Activated CD8-positive, alpha-beta T cell treated with anti-CD3 and anti-CD28 coated beads for 36 hours (primary cell): ENCODE data around the gene UBE2D3. TPM values are rescaled to one million over a fixed set of nuclear protein-coding genes. Genes with fewer than 3 reads are reported as not detected.
"Not testable (repeated sequence)": the region's sequence is repeated elsewhere in the genome, so short reads cannot be mapped to it uniquely, and the experiment has no call there.

Source experiments
- ATAC-seq: fragments of 200-7000 bp; cut with Tn5 transposase; one replicate; pipeline ENCODE4 v1.10.0; 2021; ENCODE audit warnings: mild to moderate bottlenecking, moderate library complexity
- CTCF ChIA-PET: fragments of 350-600 bp; sonication (Branson Sonifier 250); formaldehyde crosslinking; loops from one replicate; lab custom pipeline; 2021; ENCODE audit warnings: antibody characterized with exemption; lab: Charles Lee
- POLR2A ChIA-PET: fragments of 350-600 bp; sonication (Branson Sonifier 250); formaldehyde crosslinking; loops from one replicate; lab custom pipeline; 2021; ENCODE audit warnings: antibody characterized with exemption; lab: Charles Lee
- DNase-seq: peaks from one replicate; pipeline ENCODE4 v3.0.0-alpha.2; 2020
- H3K27ac Mint-ChIP-seq: one replicate; pipeline ENCODE4 v1.8.0; 2021; ENCODE audit warnings: mild to moderate bottlenecking, mixed read lengths
- H3K27me3 Mint-ChIP-seq: one replicate; pipeline ENCODE4 v1.8.0; 2021; ENCODE audit warnings: mixed read lengths
- H3K36me3 Mint-ChIP-seq: one replicate; pipeline ENCODE4 v1.8.0; 2021; ENCODE audit warnings: low read depth, mixed read lengths
- H3K4me1 Mint-ChIP-seq: one replicate; pipeline ENCODE4 v1.8.0; 2021; ENCODE audit warnings: low read depth, mixed read lengths
- H3K4me3 Mint-ChIP-seq: one replicate; pipeline ENCODE4 v1.8.0; 2021; ENCODE audit warnings: mild to moderate bottlenecking, moderate library complexity, mixed read lengths
- H3K9me3 Mint-ChIP-seq: one replicate; pipeline ENCODE4 v1.8.0; 2021; ENCODE audit warnings: mixed read lengths
- CTCF ChIP-seq: fragments of 200-600 bp; IDR thresholded peaks from one replicate; pipeline ENCODE4 v1.8.0; 2022; ENCODE audit warnings: antibody characterized with exemption, mild to moderate bottlenecking
- intact Hi-C: fragments of 100-400 bp; cut with micrococcal nuclease; formaldehyde crosslinking; loops from one replicate; pipeline ENCODE4 v1.10.0; 2022
- total RNA-seq, 2 experiments: library from RNA; stranded (reverse); gene quantifications; one replicate each; pipeline ENCODE4 v1.2.3, GENCODE V29; 2021

The UBE2D3 gene
- total RNA-seq, 2 experiments from 2014 or later: 410 to 427 TPM

- H3K27ac Mint-ChIP-seq: peak overlapping the region; percentile 98
Observed at GRCh38 chr4:102868153-102868780, 40.9 kb upstream of the UBE2D3 start.

GRCh38 chr4:102867278-102868152 lies 40.2 kb upstream of the UBE2D3 start:
- CTCF ChIA-PET: interaction anchor here (1.0 to 1.3 kb wide), 3 partner anchors 31 to 276 kb away, joined by 3 to 4 read pairs (median 3); no protein-coding TSS in a partner anchor
- no peak for DNase-seq
- Mint-ChIP-seq H3K4me1 (peaks cover 50% of the 10 kb centered on the region), H3K27ac (peak overlapping the region; percentile 98), H3K4me3 (peak overlapping the region; percentile 88), H3K36me3 (peaks cover 50% of the 10 kb centered on the region), H3K9me3 (peaks cover 3% of the 10 kb centered on the region), H3K27me3 (no peaks in the 10 kb centered on the region)
- POLR2A ChIA-PET: interaction anchor here (1.2 to 4.8 kb wide), 7 partner anchors 9 to 285 kb away, joined by 3 to 100 read pairs (median 6); partner anchors contain the start of gene UBE2D3
- ATAC-seq: no peak
- no peak for TF ChIP-seq CTCF
- intact Hi-C loops: no loop called here

More at GRCh38 chr4:102868153-102868780, 40.9 kb upstream of the UBE2D3 start:
- peaks cover 2% of the 10 kb centered on the region for H3K9me3 Mint-ChIP-seq
- H3K4me1 Mint-ChIP-seq: peaks cover 54% of the 10 kb centered on the region
- ATAC-seq: no peak
- ChIA-PET POLR2A (interaction anchor here (0.6 to 4.8 kb wide), 13 partner anchors 10 to 285 kb away, joined by 3 to 100 read pairs (median 4); partner anchors contain the start of genes MANBA, SLC9B2 and UBE2D3), CTCF (interaction anchor here (1.0 to 1.3 kb wide), 4 partner anchors 32 to 275 kb away, joined by 3 to 5 read pairs (median 4); no protein-coding TSS in a partner anchor)
- intact Hi-C loops: no loop called here
- peak; percentile 28 for DNase-seq
- TF ChIP-seq CTCF: no peak
- no peaks in the 10 kb centered on the region for H3K27me3 Mint-ChIP-seq
- peaks cover 50% of the 10 kb centered on the region for H3K36me3 Mint-ChIP-seq
- peak overlapping the region; percentile 88 for H3K4me3 Mint-ChIP-seq

- Mint-ChIP-seq H3K9me3 (peaks cover 11% of the 10 kb centered on the region), H3K4me1 (peaks cover 35% of the 10 kb centered on the region), H3K4me3 (peak overlapping the region; percentile 88), H3K36me3 (peaks cover 56% of the 10 kb centered on the region)
- H3K27ac Mint-ChIP-seq, ATAC-seq, DNase-seq, H3K27me3 Mint-ChIP-seq, intact Hi-C loops: not testable (repeated sequence)
- POLR2A ChIA-PET: interaction anchor here (1.0 to 4.8 kb wide), 2 partner anchors 11 to 38 kb away, joined by 4 to 100 read pairs; partner anchors contain the start of gene UBE2D3
- CTCF ChIA-PET: interaction anchor here (1.3 kb wide), 1 partner anchor 27 kb away, joined by 3 read pairs; no protein-coding TSS in a partner anchor
Observed at GRCh38 chr4:102865327-102865726, 38.0 kb upstream of the UBE2D3 start.

GRCh38 chr4:102862747-102863146 lies 35.4 kb upstream of the UBE2D3 start:
- H3K36me3 Mint-ChIP-seq: peaks cover 70% of the 10 kb centered on the region

More at GRCh38 chr4:102862747-102863146, 35.4 kb upstream of the UBE2D3 start:
- ChIA-PET POLR2A (interaction anchor here (1.4 kb wide), 1 partner anchor 35 kb away, joined by 6 read pairs; no protein-coding TSS in a partner anchor), CTCF (no interaction called here)
- no peak for ATAC-seq
- peaks cover 25% of the 10 kb centered on the region for H3K9me3 Mint-ChIP-seq
- H3K4me3 Mint-ChIP-seq: no peak overlapping the region
- no peaks in the 10 kb centered on the region for H3K27me3 Mint-ChIP-seq
- no peak for TF ChIP-seq CTCF
- H3K4me1 Mint-ChIP-seq: peaks cover 38% of the 10 kb centered on the region
- intact Hi-C loops: no loop called here
- no peak overlapping the region for H3K27ac Mint-ChIP-seq
- DNase-seq: no peak
